KOPT-K1 (cell line): ENCODE results near the gene RAPH1.

Experiments used
- H3K27ac ChIP-seq: fragments of 200-600 bp; sonication (generic); 2 replicates; pipeline ENCODE4 v1.5.1; 2016; ENCODE audit warnings: antibody characterized with exemption, mild to moderate bottlenecking, low read depth, low read length; ENCODE audit not compliant: poor library complexity, severe bottlenecking
- H3K36me3 ChIP-seq: fragments of 200-600 bp; sonication (generic); 2 replicates; pipeline ENCODE4 v1.5.1; 2017; ENCODE audit warnings: antibody characterized with exemption, mild to moderate bottlenecking, low read length, moderate library complexity; ENCODE audit not compliant: insufficient read depth
- H3K9me3 ChIP-seq: fragments of 200-600 bp; sonication (generic); 2 replicates; pipeline ENCODE4 v1.5.1; 2017; ENCODE audit warnings: antibody characterized with exemption, low read length, mild to moderate bottlenecking; ENCODE audit not compliant: insufficient read depth, poor library complexity, severe bottlenecking

Gene RAPH1

GRCh38 chr2:203352604-203353255, 182.4 kb downstream of the RAPH1 start:
- Histone ChIP-seq H3K27ac (no peak overlapping the region), H3K9me3 (no peaks in the 10 kb centered on the region), H3K36me3 (peaks cover 5% of the 10 kb centered on the region)

GRCh38 chr2:203347375-203347774, 187.7 kb downstream of the RAPH1 start:
- no peak overlapping the region for H3K27ac ChIP-seq
- H3K9me3 ChIP-seq = no peaks in the 10 kb centered on the region
- peaks cover 17% of the 10 kb centered on the region for H3K36me3 ChIP-seq

- Histone ChIP-seq H3K36me3 (peaks cover 17% of the 10 kb centered on the region), H3K27ac (no peak overlapping the region), H3K9me3 (no peaks in the 10 kb centered on the region)
These were observed 188.5 kb downstream of the RAPH1 start for GRCh38 chr2:203346612-203347011.

GRCh38 chr2:203344667-203345066, 190.4 kb downstream of the RAPH1 start:
- Histone ChIP-seq H3K9me3 (no peaks in the 10 kb centered on the region), H3K27ac (no peak overlapping the region), H3K36me3 (peaks cover 17% of the 10 kb centered on the region)
